Measurements from ENCODE around the gene CTXND1.

CTXND1 gene

DNA sequence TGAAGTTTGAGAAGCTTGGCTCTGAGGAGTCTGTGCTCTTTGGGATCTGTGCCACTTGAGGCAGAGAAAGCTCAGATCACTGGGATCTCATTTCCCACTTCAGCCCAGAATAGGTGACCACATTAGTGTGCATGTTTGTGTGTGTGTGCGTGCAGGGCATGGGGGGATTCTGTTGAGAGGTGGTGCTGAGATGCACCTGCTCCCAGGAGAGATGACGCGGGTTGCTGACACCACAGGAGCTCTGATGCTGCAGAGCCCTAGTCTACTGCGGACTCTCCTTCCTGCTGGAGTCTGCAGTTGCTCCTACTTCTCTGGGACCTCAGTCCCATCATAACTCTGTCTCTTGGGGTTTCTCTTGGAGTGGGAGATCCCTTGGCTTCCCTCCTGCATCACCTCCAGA is 14.7 kb upstream of the CTXND1 start:
- H3K4me3 ChIP-seq (ENCODE audit: low read depth in 1 of 2, low read length in 1 of 2) = no peak overlapping the region
- H3K27ac ChIP-seq = no peak overlapping the region
- no peaks in the 10 kb centered on the region for H3K9me3 ChIP-seq
- no peaks in the 10 kb centered on the region for H3K36me3 ChIP-seq
- TF ChIP-seq, protein P1, sequence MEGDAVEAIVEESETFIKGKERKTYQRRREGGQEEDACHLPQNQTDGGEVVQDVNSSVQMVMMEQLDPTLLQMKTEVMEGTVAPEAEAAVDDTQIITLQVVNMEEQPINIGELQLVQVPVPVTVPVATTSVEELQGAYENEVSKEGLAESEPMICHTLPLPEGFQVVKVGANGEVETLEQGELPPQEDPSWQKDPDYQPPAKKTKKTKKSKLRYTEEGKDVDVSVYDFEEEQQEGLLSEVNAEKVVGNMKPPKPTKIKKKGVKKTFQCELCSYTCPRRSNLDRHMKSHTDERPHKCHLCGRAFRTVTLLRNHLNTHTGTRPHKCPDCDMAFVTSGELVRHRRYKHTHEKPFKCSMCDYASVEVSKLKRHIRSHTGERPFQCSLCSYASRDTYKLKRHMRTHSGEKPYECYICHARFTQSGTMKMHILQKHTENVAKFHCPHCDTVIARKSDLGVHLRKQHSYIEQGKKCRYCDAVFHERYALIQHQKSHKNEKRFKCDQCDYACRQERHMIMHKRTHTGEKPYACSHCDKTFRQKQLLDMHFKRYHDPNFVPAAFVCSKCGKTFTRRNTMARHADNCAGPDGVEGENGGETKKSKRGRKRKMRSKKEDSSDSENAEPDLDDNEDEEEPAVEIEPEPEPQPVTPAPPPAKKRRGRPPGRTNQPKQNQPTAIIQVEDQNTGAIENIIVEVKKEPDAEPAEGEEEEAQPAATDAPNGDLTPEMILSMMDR (IDR thresholded peaks at IDR 0.05) = no peak
- no peaks in the 10 kb centered on the region for H3K4me1 ChIP-seq (ENCODE audit: control insufficient read depth in 1 of 2, insufficient read depth in 1 of 2, low read depth in 1 of 2, low read length in 1 of 2)
- H3K27me3 ChIP-seq = peaks cover 65% of the 10 kb centered on the region

DNA sequence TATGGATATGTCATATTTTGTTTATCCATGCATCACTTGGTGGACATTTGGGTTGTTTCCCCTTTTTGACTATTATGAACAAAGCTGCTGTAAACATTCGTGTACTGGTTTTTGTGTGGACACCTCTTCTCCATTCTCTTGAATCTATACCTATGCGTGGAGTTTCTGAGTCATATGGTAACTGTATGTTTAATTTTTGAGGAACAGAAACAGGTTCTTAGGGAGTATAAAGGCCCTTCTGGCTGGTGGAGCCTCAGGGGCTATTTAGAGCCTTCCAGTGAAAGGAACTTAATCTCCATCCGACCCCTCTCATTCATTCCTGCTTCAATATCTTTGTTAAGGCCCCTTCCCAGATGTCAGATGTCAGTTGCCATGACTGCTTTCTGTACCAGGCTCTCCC is 14.1 kb upstream of the CTXND1 start:
- H3K27ac ChIP-seq = no peak overlapping the region
- no peaks in the 10 kb centered on the region for H3K4me1 ChIP-seq (ENCODE audit: control insufficient read depth in 1 of 2, insufficient read depth in 1 of 2, low read depth in 1 of 2, low read length in 1 of 2)
- TF ChIP-seq, protein P1 (IDR thresholded peaks at IDR 0.05) = no peak
- H3K9me3 ChIP-seq = no peaks in the 10 kb centered on the region
- H3K27me3 ChIP-seq = peaks cover 67% of the 10 kb centered on the region
- no peak overlapping the region for H3K4me3 ChIP-seq (ENCODE audit: low read depth in 1 of 2, low read length in 1 of 2)
- H3K36me3 ChIP-seq = no peaks in the 10 kb centered on the region

DNA sequence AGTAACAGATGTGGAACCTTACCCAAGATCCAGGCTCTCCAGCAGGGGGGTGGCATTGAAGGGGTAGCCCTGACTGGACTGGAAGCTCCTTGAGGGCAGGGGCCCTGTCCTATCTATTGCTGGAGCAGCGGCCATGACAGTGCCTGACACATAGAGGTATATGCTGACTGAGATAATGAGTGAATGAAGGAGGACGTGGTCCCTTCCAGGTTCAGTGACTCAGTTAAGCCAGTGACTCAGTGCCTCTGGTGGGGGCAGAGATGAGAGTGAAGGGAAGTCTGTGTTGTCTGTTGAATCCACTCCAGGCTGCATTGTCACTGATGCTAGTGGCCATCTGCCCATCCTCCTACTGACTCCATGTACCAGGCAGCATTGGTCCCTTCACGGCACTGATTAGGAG is 13.0 kb upstream of the CTXND1 start:
- TF ChIP-seq, protein P1 (IDR thresholded peaks at IDR 0.05) = no peak
- H3K36me3 ChIP-seq = no peaks in the 10 kb centered on the region
- no peak overlapping the region for H3K4me3 ChIP-seq (ENCODE audit: low read depth in 1 of 2, low read length in 1 of 2)
- H3K27me3 ChIP-seq = peaks cover 67% of the 10 kb centered on the region
- no peak overlapping the region for H3K27ac ChIP-seq
- H3K4me1 ChIP-seq (ENCODE audit: control insufficient read depth in 1 of 2, insufficient read depth in 1 of 2, low read depth in 1 of 2, low read length in 1 of 2) = no peaks in the 10 kb centered on the region
- no peaks in the 10 kb centered on the region for H3K9me3 ChIP-seq

DNA sequence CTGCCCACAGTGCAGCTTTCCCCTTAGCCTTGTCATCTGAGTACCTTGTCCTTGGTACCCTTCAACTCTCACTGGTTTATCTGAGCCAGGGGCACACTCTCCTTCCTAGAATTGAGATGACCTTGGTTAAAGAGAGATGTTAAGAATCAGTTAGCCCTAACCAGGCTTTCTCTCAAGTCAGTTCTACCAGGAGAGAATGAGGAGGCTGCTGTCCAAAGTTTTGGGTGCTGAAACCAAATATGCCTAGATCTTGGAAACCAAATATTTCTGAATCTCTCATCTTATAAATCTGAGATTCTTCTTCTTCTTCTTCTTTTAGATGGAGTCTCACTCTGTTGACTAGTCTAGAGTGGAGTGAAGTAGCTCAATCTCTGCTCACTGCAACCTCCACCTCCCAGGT is 12.0 kb upstream of the CTXND1 start:
- H3K36me3 ChIP-seq = no peaks in the 10 kb centered on the region
- no peaks in the 10 kb centered on the region for H3K9me3 ChIP-seq
- TF ChIP-seq, protein P1 (IDR thresholded peaks at IDR 0.05) = no peak
- peaks cover 77% of the 10 kb centered on the region for H3K27me3 ChIP-seq
- no peak overlapping the region for H3K4me3 ChIP-seq (ENCODE audit: low read depth in 1 of 2, low read length in 1 of 2)
- H3K4me1 ChIP-seq (ENCODE audit: control insufficient read depth in 1 of 2, insufficient read depth in 1 of 2, low read depth in 1 of 2, low read length in 1 of 2) = no peaks in the 10 kb centered on the region
- no peak overlapping the region for H3K27ac ChIP-seq

DNA sequence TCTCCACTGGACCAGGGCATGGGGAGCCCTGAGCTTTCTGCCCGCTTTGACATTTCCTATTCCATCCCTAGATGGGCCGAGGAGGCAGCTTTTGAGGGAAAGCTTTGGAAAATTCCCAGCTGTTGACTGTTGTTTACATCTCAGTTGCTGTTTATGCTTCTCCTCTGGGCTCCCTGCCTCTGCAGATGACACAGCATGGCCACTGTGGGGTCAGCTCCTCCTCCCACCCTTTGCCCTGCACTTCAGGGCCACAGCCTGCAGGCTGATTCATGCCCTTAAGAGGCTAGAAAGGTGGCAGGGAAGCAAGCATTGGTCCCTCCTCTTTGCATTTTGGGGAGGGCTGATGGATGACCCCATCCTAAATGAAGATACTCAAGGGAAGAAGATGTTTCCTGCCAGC is 8.5 kb upstream of the CTXND1 start:
- TF ChIP-seq, protein P1 (IDR thresholded peaks at IDR 0.05) = no peak
- Histone ChIP-seq H3K4me1 (ENCODE audit: control insufficient read depth in 1 of 2, insufficient read depth in 1 of 2, low read depth in 1 of 2, low read length in 1 of 2) (no peaks in the 10 kb centered on the region), H3K9me3 (no peaks in the 10 kb centered on the region), H3K27me3 (peaks cover 92% of the 10 kb centered on the region), H3K36me3 (no peaks in the 10 kb centered on the region), H3K4me3 (ENCODE audit: low read depth in 1 of 2, low read length in 1 of 2) (no peak overlapping the region), H3K27ac (no peak overlapping the region)

GRCh38 chr15:80259942-80260510 is 8.0 kb upstream of the CTXND1 start:
- Histone ChIP-seq H3K36me3 (no peaks in the 10 kb centered on the region), H3K4me1 (ENCODE audit: control insufficient read depth in 1 of 2, insufficient read depth in 1 of 2, low read depth in 1 of 2, low read length in 1 of 2) (no peaks in the 10 kb centered on the region), H3K27me3 (peaks cover 93% of the 10 kb centered on the region), H3K4me3 (ENCODE audit: low read depth in 1 of 2, low read length in 1 of 2) (no peak overlapping the region), H3K9me3 (no peaks in the 10 kb centered on the region), H3K27ac (no peak overlapping the region)
- TF ChIP-seq, protein P1 (IDR thresholded peaks at IDR 0.05) = no peak
